Left lung (tissue), 10 donors: ENCODE results near the gene ATXN3L. TPM values are rescaled to one million over a fixed set of nuclear protein-coding genes. Genes with fewer than 3 reads are reported as not detected.

Experiments used
- ATAC-seq: fragments of 200-7000 bp; cut with Tn5 transposase; one replicate; pipeline ENCODE4 v1.9.1; 2020; ENCODE audit warnings: moderate library complexity
- DNase-seq, 4 donors: peaks; one replicate each; pipeline ENCODE4 v3.0.0-alpha.2; 2013 to 2020
- H3K27ac ChIP-seq, 2 donors: fragments of 200-600 bp; sonication (generic) in 1 of 2; one replicate each; pipeline versions ENCODE4 v1.5.0 to v1.8.0; 2020 to 2021
- H3K27me3 ChIP-seq, 2 donors: fragments of 200-600 bp; sonication (generic) in 1 of 2; one replicate each; pipeline versions ENCODE4 v1.5.0 to v1.8.0; 2020 to 2021
- H3K36me3 ChIP-seq, 2 donors: fragments of 200-600 bp; sonication (generic) in 1 of 2; one replicate each; pipeline versions ENCODE4 v1.5.0 to v1.8.0; 2020 to 2021
- H3K4me1 ChIP-seq, 2 donors: fragments of 200-600 bp; one replicate each; pipeline ENCODE4 v1.8.0; 2021
- H3K4me3 ChIP-seq, 2 donors: fragments of 200-600 bp; sonication (generic) in 1 of 2; one replicate each; pipeline versions ENCODE4 v1.5.0 to v1.8.0; 2020 to 2021; ENCODE audit warnings: mild to moderate bottlenecking in 1 of 2
- H3K9me3 ChIP-seq, 2 donors: fragments of 200-600 bp; sonication (generic) in 1 of 2; one replicate each; pipeline versions ENCODE4 v1.5.0 to v1.8.0; 2020 to 2021
- intact Hi-C, 2 donors: fragments of 100-400 bp; cut with DNase I; formaldehyde crosslinking; loops; one replicate each; pipeline versions ENCODE4 v1.11.2 to v1.14.2; 2022
- polyA plus RNA-seq, 6 donors: library from polyadenylated mRNA; unstranded; fragments of 120-200 nt; gene quantifications; one replicate each; pipeline ENCODE4 v1.2.1, GENCODE V29; 2013; ENCODE audit not compliant: insufficient read length in 6 of 6
- total RNA-seq, 2 donors: library from RNA; stranded (reverse); fragmentation: NEBNext Ultra II Directional; extraction: Animal tissue kit (Norgen Biotek cat#: 25700); gene quantifications; one replicate each; pipeline ENCODE4 v1.2.1, GENCODE V29; 2021
- TF ChIP-seq, protein P1 (sequence below), 2 donors: fragments of 200-600 bp; sonication (generic) in 1 of 2; IDR thresholded peaks; one replicate each; pipeline versions ENCODE4 v1.5.0 to v1.8.0; 2021; ENCODE audit warnings: antibody characterized with exemption in 2 of 2
- donor health status: DM: no; HTN: yes; CAD: no.
- donor health status: DM: no; HTN: no; CAD: no.

The ATXN3L gene
- total and polyA plus RNA-seq, 8 donors: not detected

DNA sequence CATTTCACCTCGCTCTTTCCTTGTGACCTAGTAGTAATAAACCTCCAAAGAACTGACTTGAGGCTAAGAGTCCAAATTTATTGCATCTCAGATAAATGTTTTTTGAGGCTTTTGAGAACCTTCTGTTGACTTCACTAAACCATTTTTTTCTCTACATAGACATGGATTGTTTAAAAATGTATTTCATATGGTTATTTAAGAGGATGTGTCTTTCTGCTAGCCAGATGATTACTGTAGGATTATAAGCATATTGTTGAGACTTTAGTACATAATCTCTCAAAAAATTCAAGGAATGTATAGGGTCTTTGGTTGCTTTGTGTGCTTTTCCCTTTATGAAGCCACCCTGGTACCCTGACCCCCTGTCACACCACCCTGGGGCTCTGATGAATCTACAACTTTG, 44.8 kb downstream of the ATXN3L start:
- Histone ChIP-seq H3K36me3 (no peaks in the 10 kb centered on the region), H3K4me3 (no peak overlapping the region), H3K27ac (no peak overlapping the region), H3K27me3 (no peaks in the 10 kb centered on the region), H3K9me3 (no peaks in the 10 kb centered on the region), H3K4me1 (no peaks in the 10 kb centered on the region)
- ATAC-seq (no peak), DNase-seq (no peak)
- intact Hi-C loops: no loop called here
- TF ChIP-seq, protein P1, sequence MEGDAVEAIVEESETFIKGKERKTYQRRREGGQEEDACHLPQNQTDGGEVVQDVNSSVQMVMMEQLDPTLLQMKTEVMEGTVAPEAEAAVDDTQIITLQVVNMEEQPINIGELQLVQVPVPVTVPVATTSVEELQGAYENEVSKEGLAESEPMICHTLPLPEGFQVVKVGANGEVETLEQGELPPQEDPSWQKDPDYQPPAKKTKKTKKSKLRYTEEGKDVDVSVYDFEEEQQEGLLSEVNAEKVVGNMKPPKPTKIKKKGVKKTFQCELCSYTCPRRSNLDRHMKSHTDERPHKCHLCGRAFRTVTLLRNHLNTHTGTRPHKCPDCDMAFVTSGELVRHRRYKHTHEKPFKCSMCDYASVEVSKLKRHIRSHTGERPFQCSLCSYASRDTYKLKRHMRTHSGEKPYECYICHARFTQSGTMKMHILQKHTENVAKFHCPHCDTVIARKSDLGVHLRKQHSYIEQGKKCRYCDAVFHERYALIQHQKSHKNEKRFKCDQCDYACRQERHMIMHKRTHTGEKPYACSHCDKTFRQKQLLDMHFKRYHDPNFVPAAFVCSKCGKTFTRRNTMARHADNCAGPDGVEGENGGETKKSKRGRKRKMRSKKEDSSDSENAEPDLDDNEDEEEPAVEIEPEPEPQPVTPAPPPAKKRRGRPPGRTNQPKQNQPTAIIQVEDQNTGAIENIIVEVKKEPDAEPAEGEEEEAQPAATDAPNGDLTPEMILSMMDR (IDR thresholded peaks at IDR 0.05): no peak

DNA sequence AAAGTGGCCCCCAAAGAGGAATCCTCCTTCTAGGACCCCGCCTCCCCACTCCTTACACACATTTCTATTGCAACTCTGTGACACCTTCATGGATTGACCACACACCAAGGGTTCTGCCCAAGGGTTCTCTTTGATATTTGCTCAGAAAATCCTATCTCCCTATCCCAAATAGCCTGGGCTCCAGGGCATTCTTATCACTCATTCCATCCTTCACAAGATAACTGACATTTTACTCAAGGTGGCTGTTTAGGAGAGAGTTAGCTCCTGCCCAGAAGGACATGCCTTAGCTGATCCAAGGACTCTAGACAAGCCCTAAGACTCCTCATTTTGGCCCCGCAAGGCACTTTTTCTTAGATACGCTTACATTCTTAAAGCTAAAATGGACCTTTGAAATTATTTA, 47.4 kb downstream of the ATXN3L start:
- H3K4me1 ChIP-seq: no peaks in the 10 kb centered on the region
- H3K27ac ChIP-seq: no peak overlapping the region
- no peak overlapping the region for H3K4me3 ChIP-seq
- TF ChIP-seq, protein P1 (IDR thresholded peaks at IDR 0.05): no peak
- H3K27me3 ChIP-seq: no peaks in the 10 kb centered on the region
- intact Hi-C loops: no loop called here
- ATAC-seq (no peak), DNase-seq (no peak)
- no peaks in the 10 kb centered on the region for H3K9me3 ChIP-seq
- no peaks in the 10 kb centered on the region for H3K36me3 ChIP-seq

DNA sequence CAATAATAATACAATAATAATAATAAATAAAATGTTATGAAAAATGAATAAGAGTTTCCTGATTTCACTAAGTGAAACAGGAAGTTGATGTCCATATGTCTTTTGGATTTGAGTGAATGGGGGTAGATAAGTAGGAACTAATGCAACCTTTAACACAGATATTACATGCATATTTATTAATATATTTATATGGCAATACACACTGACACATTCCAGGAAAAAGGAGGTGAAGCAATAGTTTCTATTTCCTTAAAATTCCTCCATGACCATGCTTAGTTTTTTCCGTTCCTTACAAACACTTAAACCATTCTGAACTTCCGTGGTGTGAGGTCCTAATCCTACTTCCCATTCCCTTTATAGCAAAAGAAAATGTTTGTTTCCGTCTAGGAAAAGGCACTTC, 48.3 kb downstream of the ATXN3L start:
- intact Hi-C loops: no loop called here
- no peaks in the 10 kb centered on the region for H3K27me3 ChIP-seq
- TF ChIP-seq, protein P1 (IDR thresholded peaks at IDR 0.05): no peak
- DNase-seq (no peak), ATAC-seq (no peak)
- H3K4me1 ChIP-seq: no peaks in the 10 kb centered on the region
- no peak overlapping the region for H3K4me3 ChIP-seq
- H3K9me3 ChIP-seq: no peaks in the 10 kb centered on the region
- no peak overlapping the region for H3K27ac ChIP-seq
- no peaks in the 10 kb centered on the region for H3K36me3 ChIP-seq

DNA sequence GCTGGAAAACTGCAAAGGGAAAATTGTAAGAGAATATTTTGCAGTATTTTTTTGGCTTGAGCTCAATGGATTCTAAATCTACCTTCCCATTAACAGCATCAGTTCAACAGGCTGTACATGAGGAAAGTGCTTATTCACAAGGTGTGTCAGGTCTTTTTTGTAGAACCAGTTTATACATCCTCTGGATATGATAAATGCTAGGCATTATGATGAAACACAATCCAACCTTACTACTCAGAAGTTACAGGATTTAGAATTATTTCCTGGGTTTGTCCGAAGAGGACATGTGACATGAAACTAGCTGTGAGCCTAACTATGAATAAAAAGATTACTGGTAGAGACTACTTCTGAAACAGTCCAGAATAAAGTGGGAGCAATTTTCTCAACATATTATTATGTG, 49.5 kb downstream of the ATXN3L start:
- Histone ChIP-seq H3K4me3 (no peak overlapping the region), H3K9me3 (no peaks in the 10 kb centered on the region), H3K27me3 (no peaks in the 10 kb centered on the region), H3K27ac (no peak overlapping the region), H3K4me1 (no peaks in the 10 kb centered on the region), H3K36me3 (no peaks in the 10 kb centered on the region)
- intact Hi-C loops: no loop called here
- ATAC-seq: no peak
- TF ChIP-seq, protein P1 (IDR thresholded peaks at IDR 0.05): no peak
- no peak for DNase-seq

DNA sequence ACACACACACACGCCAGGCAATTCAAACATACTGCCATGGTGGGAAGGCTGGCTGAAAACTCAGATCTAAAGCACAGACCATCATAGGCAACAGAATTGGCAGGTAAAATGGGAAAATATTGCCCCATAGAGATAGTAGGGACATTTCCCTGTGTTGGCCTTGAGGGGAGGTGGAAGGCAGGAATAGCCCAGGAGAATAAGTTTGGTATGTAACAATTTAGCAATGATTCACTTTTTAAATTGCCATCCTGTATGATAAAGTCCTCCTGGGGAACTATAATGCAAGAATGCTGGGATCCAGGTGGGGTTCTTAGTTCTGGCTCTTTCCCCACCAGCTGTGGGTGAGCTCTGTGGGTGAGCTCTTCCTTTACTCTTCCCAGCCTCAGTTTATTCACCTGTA, 51.0 kb downstream of the ATXN3L start:
- ATAC-seq: no peak
- TF ChIP-seq, protein P1 (IDR thresholded peaks at IDR 0.05): no peak
- intact Hi-C loops: no loop called here
- Histone ChIP-seq H3K36me3 (no peaks in the 10 kb centered on the region), H3K27me3 (no peaks in the 10 kb centered on the region), H3K4me1 (no peaks in the 10 kb centered on the region), H3K9me3 (no peaks in the 10 kb centered on the region), H3K4me3 (no peak overlapping the region), H3K27ac (no peak overlapping the region)
- no peak for DNase-seq

Other genes starting within 250 kb of the ATXN3L start
- 10 to 100 TPM; 25.9 to 36.7 TPM for gene EGFL6, start 249.5 kb upstream of the ATXN3L start, total RNA-seq
- 10 to 100 TPM; 58.1 to 88.3 (median 67.5) TPM for gene EGFL6, start 249.5 kb upstream of the ATXN3L start, polyA plus RNA-seq